Body of pancreas (tissue), 4 donors: Measurements from ENCODE around the gene TTLL5.

ENCODE experiments used
- POLR2A ChIP-seq, 3 donors: fragments of 450-650 bp; IDR thresholded peaks; one replicate each; pipeline ENCODE4 v1.6.1; 2016; ENCODE audit warnings: antibody characterized with exemption in 3 of 3, mild to moderate bottlenecking in 2 of 3
- TF ChIP-seq, protein P1 (sequence below), 7 experiments: fragments of 450-650 bp in 4 of 7; fragments of 200-600 bp in 3 of 7; sonication (generic) in 3 of 7; IDR thresholded peaks; one replicate each; pipeline ENCODE4 v1.5.1; 2016 to 2019; ENCODE audit warnings: antibody characterized with exemption in 7 of 7

DNA sequence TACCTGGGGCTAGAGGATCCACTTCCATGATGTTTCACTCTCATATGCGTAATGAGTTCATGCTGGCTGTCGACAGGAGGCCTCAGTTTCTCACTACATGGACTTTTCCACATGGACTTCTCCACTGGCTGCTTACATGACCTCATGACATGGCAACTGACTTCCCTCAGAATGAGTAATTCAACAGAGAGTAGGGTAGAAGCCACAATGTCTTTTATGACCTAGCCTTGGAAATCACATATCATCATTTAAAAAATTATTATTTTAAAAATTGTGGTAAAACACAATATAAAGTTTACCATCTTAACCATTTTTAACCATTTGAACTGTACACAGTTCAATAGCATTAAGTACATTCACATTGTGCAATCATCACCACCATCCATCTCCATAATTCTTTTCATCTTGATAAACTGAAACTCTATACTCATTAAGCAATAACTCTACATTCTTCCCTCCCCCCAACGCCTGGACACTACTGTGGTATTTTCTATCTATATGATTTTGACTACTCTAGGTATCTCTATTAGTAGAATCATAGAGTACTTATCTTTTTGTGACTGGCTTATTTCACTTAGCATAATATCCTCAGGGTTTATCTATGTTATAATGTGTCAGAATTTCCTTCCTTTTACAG is 176.2 kb downstream of the TTLL5 start:
- TF ChIP-seq, protein P1, sequence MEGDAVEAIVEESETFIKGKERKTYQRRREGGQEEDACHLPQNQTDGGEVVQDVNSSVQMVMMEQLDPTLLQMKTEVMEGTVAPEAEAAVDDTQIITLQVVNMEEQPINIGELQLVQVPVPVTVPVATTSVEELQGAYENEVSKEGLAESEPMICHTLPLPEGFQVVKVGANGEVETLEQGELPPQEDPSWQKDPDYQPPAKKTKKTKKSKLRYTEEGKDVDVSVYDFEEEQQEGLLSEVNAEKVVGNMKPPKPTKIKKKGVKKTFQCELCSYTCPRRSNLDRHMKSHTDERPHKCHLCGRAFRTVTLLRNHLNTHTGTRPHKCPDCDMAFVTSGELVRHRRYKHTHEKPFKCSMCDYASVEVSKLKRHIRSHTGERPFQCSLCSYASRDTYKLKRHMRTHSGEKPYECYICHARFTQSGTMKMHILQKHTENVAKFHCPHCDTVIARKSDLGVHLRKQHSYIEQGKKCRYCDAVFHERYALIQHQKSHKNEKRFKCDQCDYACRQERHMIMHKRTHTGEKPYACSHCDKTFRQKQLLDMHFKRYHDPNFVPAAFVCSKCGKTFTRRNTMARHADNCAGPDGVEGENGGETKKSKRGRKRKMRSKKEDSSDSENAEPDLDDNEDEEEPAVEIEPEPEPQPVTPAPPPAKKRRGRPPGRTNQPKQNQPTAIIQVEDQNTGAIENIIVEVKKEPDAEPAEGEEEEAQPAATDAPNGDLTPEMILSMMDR (IDR thresholded peaks at IDR 0.05): no peak
- TF ChIP-seq POLR2A (IDR thresholded peaks at IDR 0.05): no peak
